GM12878 (cell line): ENCODE results near the gene GRM1. TPM values are rescaled to one million over a fixed set of nuclear protein-coding genes. Genes with fewer than 3 reads are reported as not detected.

ENCODE experiments used
- ATAC-seq: fragments of 200-7000 bp; cut with Tn5 transposase; 3 replicates; pipeline ENCODE4 v1.9.1; 2020; ENCODE audit warnings: mild to moderate bottlenecking, moderate library complexity
- BruUV-seq: library from RNA; stranded (reverse); fragments of 400-500 nt; replicated peaks from 2 replicates; lab custom pipeline; 2021; lab: Mats Ljungman, UMichigan
- CTCF ChIA-PET: fragments of 300-600 bp; sonication (Branson Sonifier 250); formaldehyde crosslinking; extraction: SDS; loops from one replicate; lab custom pipeline; 2021; ENCODE audit warnings: inconsistent platforms; lab: Yijun Ruan, JAX
- POLR2A ChIA-PET: fragments of 350-600 bp; formaldehyde crosslinking; extraction: SDS; loops from one replicate; lab custom pipeline; 2021; ENCODE audit warnings: inconsistent platforms; lab: Charles Lee
- RAD21 ChIA-PET: fragments of 300-600 bp; sonication (Branson Sonifier 250); formaldehyde crosslinking; loops from one replicate; lab custom pipeline; 2023; ENCODE audit warnings: antibody characterized with exemption; ENCODE audit not compliant: unreplicated experiment; lab: Charles Lee
- SMC1A ChIA-PET: fragments of 300-600 bp; sonication (Branson Sonifier 250); formaldehyde crosslinking; loops from one replicate; lab custom pipeline; 2023; ENCODE audit not compliant: unreplicated experiment, uncharacterized antibody; lab: Charles Lee
- DNase-seq: peaks from one replicate; pipeline ENCODE4 v3.0.0-alpha.2; 2011; ENCODE audit warnings: low read depth, low spot score
- FAIRE-seq: peaks from 3 replicates; lab custom pipeline; 2011; peaks lifted over from hg19 to GRCh38; lab: Jason Lieb, UNC
- H2AFZ ChIP-seq: 2 replicates; pipeline ENCODE4 v1.6.0; 2011; ENCODE audit warnings: low read depth, low read length, control low read depth; ENCODE audit not compliant: control insufficient read depth
- H3K27ac ChIP-seq: 2 replicates; pipeline ENCODE4 v1.5.1; 2011; ENCODE audit warnings: control low read depth; ENCODE audit not compliant: control insufficient read depth, insufficient read depth
- H3K27me3 ChIP-seq, 2 experiments: replicated peaks in 1 of 2; 2 replicates each; pipeline versions ENCODE4 v1.6.0 to v1.6.1; 2011; ENCODE audit warnings: low read length in 1 of 2; ENCODE audit not compliant: control insufficient read depth in 2 of 2, insufficient read depth in 2 of 2
- H3K36me3 ChIP-seq, 2 experiments: 2 replicates each; pipeline ENCODE4 v1.5.1; 2011; ENCODE audit warnings: low read length in 1 of 2; ENCODE audit not compliant: control insufficient read depth in 2 of 2, insufficient read depth in 2 of 2
- H3K4me1 ChIP-seq: 2 replicates; pipeline ENCODE4 v1.6.1; 2011; ENCODE audit warnings: mild to moderate bottlenecking, low read length, moderate library complexity, mixed read lengths; ENCODE audit not compliant: control insufficient read depth, insufficient read depth
- H3K4me2 ChIP-seq: 2 replicates; pipeline ENCODE4 v1.6.0; 2011; ENCODE audit warnings: control low read depth; ENCODE audit not compliant: control insufficient read depth, insufficient read depth
- H3K4me3 ChIP-seq: fragments of 200-600 bp; sonication (generic); 2 replicates; pipeline ENCODE4 v1.5.1; 2016
- H3K79me2 ChIP-seq: 2 replicates; pipeline ENCODE4 v1.6.0; 2011; ENCODE audit warnings: low read length; ENCODE audit not compliant: control insufficient read depth, insufficient read depth
- H3K9ac ChIP-seq: 2 replicates; pipeline ENCODE4 v1.8.0; 2011; ENCODE audit warnings: low read length, control low read depth, mixed read lengths; ENCODE audit not compliant: control insufficient read depth, insufficient read depth
- H3K9me3 ChIP-seq: replicated peaks from 3 replicates; pipeline ENCODE4 v1.5.1; 2011; ENCODE audit warnings: mild to moderate bottlenecking, low read length; ENCODE audit not compliant: control insufficient read depth, insufficient read depth
- H4K20me1 ChIP-seq: 2 replicates; pipeline ENCODE4 v1.6.0; 2011; ENCODE audit not compliant: control insufficient read depth, insufficient read depth
- BCL11A ChIP-seq: IDR thresholded peaks from 2 replicates; pipeline ENCODE4 v1.6.1; 2011; ENCODE audit warnings: low read depth, low read length
- IRF4 ChIP-seq: IDR thresholded peaks from 2 replicates; pipeline ENCODE4 v1.6.1; 2011; ENCODE audit warnings: low read depth, low read length
- NBN ChIP-seq: fragments of 450-650 bp; IDR thresholded peaks from 2 replicates; pipeline ENCODE4 v1.6.1; 2016
- PAX8 ChIP-seq: fragments of 450-650 bp; IDR thresholded peaks from 2 replicates; pipeline ENCODE4 v1.6.1; 2017; ENCODE audit warnings: mild to moderate bottlenecking, moderate library complexity
- PML ChIP-seq: IDR thresholded peaks from 2 replicates; pipeline ENCODE4 v1.6.1; 2012; ENCODE audit warnings: low read length, inconsistent platforms
- RCOR1 ChIP-seq: conservative IDR thresholded peaks from 2 replicates; pipeline ENCODE4 v1.6.1; 2012; ENCODE audit warnings: low read depth, low read length, improper control_type of control experiment
- SMAD1 ChIP-seq: fragments of 450-650 bp; IDR thresholded peaks from 2 replicates; pipeline ENCODE4 v1.6.1; 2018; ENCODE audit warnings: mild to moderate bottlenecking, low read depth; ENCODE audit not compliant: partially characterized antibody
- TCF3 ChIP-seq: IDR thresholded peaks from 2 replicates; pipeline ENCODE4 v1.6.1; 2012; ENCODE audit warnings: low read depth, mild to moderate bottlenecking, low read length, borderline replicate concordance; ENCODE audit not compliant: insufficient read depth
- WGBS: methylation state at CpG from one replicate; pipeline ENCODE4 v1.1.6; 2016; ENCODE audit warnings: low lambda C conversion rate; ENCODE audit not compliant: insufficient replicate concordance, insufficient coverage; ENCODE audit errors: missing lambda C conversion rate; 5-methylcytosine and 5-hydroxymethylcytosine counted together
- in situ Hi-C: fragments of 300-500 bp; cut with MboI; formaldehyde crosslinking; loops from 9 replicates; pipeline ENCODE4 v1.14.3; 2018; ENCODE audit warnings: mixed read lengths
- intact Hi-C: fragments of 100-400 bp; cut with micrococcal nuclease; formaldehyde crosslinking; loops from one replicate; pipeline ENCODE4 v1.14.2; 2022; ENCODE audit not compliant: unreplicated experiment
- polyA plus RNA-seq, 11 experiments: library from polyadenylated mRNA; depleted of rRNA in 4 of 11; unstranded in 6 of 11; stranded (reverse) in 5 of 11; fragments of >200 nt; fragmentation: Nextera tagmentation in 4 of 11; fragmentation: Illumina TruSeq in 1 of 11; extraction: Ambion mirVana in 4 of 11; extraction: Trizol in 1 of 11; gene quantifications; 1 replicate in 1 of 11; 2 replicates in 10 of 11; pipeline versions ENCODE4 v1.2.1 to v1.2.3, GENCODE V29; 2011 to 2016; ENCODE audit warnings: inconsistent platforms in 2 of 11, missing spikeins in 2 of 11, low read depth in 1 of 11
- total RNA-seq, 4 experiments: library from RNA; depleted of rRNA in 3 of 4; stranded (reverse); fragments of >200 nt in 3 of 4; fragmentation: Illumina TruSeq in 1 of 4; extraction: Trizol in 1 of 4; gene quantifications; 2 replicates each; pipeline versions ENCODE4 v1.2.1 to v1.2.3, GENCODE V29; 2013 to 2021
- TF ChIP-seq, protein P1 (sequence below): fragments of 450-650 bp; IDR thresholded peaks from 2 replicates; pipeline ENCODE4 v1.6.1; 2016; ENCODE audit warnings: mild to moderate bottlenecking
- TF ChIP-seq, protein P2 (sequence below): IDR thresholded peaks from 2 replicates; pipeline ENCODE4 v1.6.1; 2012; ENCODE audit warnings: improper control_type of control experiment, low read depth, low read length; ENCODE audit not compliant: insufficient replicate concordance

The GRM1 gene
- total and polyA plus RNA-seq, 10 of the 15 experiments (the other 5 are each of a cell fraction or from before 2014, with no cell fraction given), result 0.04 TPM; not detected in 9

DNA sequence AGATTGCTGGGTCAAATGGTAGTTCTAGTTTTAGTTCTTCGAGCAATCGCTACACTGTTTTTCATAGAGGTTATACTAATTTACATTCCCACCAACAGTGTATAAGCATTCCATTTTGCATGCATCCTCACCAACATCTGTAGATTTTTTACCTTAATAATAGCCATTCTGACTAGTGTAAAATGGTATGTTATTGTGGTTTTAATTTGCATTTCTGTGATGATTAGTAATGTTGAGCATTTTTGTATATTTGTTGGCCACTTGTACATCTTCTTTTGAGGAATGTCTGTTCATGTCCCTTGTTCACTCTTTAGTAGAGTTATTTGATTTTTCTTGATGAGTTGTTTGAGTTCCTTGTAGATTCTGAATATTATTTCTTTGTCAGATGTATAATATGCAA is 236.2 kb downstream of the GRM1 start:
- ChIA-PET SMC1A (no interaction called here), RAD21 (no interaction called here), POLR2A (no interaction called here), CTCF (no interaction called here)
- no peaks in the 10 kb centered on the region for H4K20me1 ChIP-seq
- no peak overlapping the region for H2AFZ ChIP-seq
- BruUV-seq, result no TSS peak
- no peak overlapping the region for H3K9ac ChIP-seq
- DNase-seq, result no peak
- no peak for FAIRE-seq
- no peak overlapping the region for H3K4me3 ChIP-seq
- WGBS, result 51% methylated on average over 2 of the region's 2 CpGs
- no peak for TF ChIP-seq PAX8
- TF ChIP-seq, protein P1, sequence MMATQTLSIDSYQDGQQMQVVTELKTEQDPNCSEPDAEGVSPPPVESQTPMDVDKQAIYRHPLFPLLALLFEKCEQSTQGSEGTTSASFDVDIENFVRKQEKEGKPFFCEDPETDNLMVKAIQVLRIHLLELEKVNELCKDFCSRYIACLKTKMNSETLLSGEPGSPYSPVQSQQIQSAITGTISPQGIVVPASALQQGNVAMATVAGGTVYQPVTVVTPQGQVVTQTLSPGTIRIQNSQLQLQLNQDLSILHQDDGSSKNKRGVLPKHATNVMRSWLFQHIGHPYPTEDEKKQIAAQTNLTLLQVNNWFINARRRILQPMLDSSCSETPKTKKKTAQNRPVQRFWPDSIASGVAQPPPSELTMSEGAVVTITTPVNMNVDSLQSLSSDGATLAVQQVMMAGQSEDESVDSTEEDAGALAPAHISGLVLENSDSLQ, result no peak
- TF ChIP-seq TCF3, result no peak
- in situ Hi-C loops (no loop called here), intact Hi-C loops (no loop called here)
- no peaks in the 10 kb centered on the region for H3K4me1 ChIP-seq
- no peak overlapping the region for H3K4me2 ChIP-seq
- no peaks in the 10 kb centered on the region for H3K9me3 ChIP-seq
- H3K27ac ChIP-seq, result no peak overlapping the region
- H3K27me3 ChIP-seq, result no peaks in the 10 kb centered on the region
- no peaks in the 10 kb centered on the region for H3K36me3 ChIP-seq
- no peaks in the 10 kb centered on the region for H3K79me2 ChIP-seq
- ATAC-seq, result no peak

DNA sequence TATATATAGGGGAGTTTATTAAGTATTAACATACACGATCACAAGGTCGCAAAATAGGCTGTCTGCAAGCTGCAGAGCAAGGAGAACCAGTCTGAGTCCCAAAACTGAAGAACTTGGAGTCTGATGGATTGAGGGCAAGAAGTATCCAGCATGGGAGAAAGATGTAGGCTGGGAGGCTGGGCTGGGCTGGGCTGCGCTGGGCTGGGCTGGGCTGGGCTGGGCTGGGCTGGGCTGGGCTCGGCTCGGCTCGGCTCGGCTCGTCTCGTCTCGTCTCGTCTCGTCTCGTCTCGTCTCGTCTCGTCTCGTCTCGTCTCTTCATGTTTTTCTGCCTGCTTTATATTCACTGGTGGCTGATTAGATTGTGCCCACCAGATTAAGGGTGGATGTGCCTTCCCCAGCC is 238.6 kb downstream of the GRM1 start:
- H3K4me2 ChIP-seq, result no peak overlapping the region
- ChIA-PET CTCF (no interaction called here), POLR2A (no interaction called here), SMC1A (no interaction called here), RAD21 (no interaction called here)
- H3K9ac ChIP-seq, result no peak overlapping the region
- TF ChIP-seq BCL11A (no peak), NBN (no peak), PML (no peak), IRF4 (no peak), SMAD1 (no peak), RCOR1 (no peak)
- TF ChIP-seq, protein P2, sequence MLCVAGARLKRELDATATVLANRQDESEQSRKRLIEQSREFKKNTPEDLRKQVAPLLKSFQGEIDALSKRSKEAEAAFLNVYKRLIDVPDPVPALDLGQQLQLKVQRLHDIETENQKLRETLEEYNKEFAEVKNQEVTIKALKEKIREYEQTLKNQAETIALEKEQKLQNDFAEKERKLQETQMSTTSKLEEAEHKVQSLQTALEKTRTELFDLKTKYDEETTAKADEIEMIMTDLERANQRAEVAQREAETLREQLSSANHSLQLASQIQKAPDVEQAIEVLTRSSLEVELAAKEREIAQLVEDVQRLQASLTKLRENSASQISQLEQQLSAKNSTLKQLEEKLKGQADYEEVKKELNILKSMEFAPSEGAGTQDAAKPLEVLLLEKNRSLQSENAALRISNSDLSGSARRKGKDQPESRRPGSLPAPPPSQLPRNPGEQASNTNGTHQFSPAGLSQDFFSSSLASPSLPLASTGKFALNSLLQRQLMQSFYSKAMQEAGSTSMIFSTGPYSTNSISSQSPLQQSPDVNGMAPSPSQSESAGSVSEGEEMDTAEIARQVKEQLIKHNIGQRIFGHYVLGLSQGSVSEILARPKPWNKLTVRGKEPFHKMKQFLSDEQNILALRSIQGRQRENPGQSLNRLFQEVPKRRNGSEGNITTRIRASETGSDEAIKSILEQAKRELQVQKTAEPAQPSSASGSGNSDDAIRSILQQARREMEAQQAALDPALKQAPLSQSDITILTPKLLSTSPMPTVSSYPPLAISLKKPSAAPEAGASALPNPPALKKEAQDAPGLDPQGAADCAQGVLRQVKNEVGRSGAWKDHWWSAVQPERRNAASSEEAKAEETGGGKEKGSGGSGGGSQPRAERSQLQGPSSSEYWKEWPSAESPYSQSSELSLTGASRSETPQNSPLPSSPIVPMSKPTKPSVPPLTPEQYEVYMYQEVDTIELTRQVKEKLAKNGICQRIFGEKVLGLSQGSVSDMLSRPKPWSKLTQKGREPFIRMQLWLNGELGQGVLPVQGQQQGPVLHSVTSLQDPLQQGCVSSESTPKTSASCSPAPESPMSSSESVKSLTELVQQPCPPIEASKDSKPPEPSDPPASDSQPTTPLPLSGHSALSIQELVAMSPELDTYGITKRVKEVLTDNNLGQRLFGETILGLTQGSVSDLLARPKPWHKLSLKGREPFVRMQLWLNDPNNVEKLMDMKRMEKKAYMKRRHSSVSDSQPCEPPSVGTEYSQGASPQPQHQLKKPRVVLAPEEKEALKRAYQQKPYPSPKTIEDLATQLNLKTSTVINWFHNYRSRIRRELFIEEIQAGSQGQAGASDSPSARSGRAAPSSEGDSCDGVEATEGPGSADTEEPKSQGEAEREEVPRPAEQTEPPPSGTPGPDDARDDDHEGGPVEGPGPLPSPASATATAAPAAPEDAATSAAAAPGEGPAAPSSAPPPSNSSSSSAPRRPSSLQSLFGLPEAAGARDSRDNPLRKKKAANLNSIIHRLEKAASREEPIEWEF, result no peak
- FAIRE-seq (no peak), ATAC-seq (no peak), DNase-seq (no peak)
- WGBS, result 44% methylated on average over 10 of the region's 18 CpGs
- H3K27ac ChIP-seq, result no peak overlapping the region
- no peaks in the 10 kb centered on the region for H4K20me1 ChIP-seq
- no peaks in the 10 kb centered on the region for H3K36me3 ChIP-seq
- H3K4me3 ChIP-seq, result no peak overlapping the region
- in situ Hi-C loops (no loop called here), intact Hi-C loops (no loop called here)
- H3K27me3 ChIP-seq, result no peaks in the 10 kb centered on the region
- H3K4me1 ChIP-seq, result no peaks in the 10 kb centered on the region
- no peak overlapping the region for H2AFZ ChIP-seq
- BruUV-seq, result no TSS peak
- no peaks in the 10 kb centered on the region for H3K9me3 ChIP-seq
- no peaks in the 10 kb centered on the region for H3K79me2 ChIP-seq
